Measurements from ENCODE around the gene GLIS1.

DNA sequence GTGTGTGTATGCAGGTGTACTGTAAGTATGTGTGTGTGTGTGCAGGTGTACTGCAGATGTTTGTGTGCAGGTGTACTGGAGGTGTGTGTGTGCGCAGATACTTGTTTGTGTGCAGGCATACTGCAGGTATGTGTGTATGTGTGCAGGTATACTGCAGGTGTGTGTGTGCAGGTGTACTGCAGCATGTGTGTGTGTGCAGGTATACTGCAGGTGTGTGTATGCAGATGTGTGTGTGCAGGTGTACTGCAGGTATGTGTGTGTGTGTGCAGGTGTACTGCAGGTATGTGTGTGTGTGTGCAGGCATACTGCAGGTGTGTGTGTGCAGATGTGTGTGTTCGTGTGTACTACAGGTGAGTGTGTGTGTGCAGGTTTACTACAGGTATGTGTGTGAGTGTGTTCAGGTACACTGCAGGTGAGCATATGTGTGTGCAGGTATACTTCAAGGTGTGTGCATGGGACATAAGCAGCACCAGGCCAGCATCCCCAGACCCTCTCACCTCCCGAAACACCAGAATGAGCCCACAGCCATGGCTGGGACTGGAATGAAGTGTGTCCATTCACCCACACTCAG lies 182.2 kb downstream of the GLIS1 start:
- no peak for TF ChIP-seq POLR2A (IDR thresholded peaks at IDR 0.05)
- TF ChIP-seq, protein P1, sequence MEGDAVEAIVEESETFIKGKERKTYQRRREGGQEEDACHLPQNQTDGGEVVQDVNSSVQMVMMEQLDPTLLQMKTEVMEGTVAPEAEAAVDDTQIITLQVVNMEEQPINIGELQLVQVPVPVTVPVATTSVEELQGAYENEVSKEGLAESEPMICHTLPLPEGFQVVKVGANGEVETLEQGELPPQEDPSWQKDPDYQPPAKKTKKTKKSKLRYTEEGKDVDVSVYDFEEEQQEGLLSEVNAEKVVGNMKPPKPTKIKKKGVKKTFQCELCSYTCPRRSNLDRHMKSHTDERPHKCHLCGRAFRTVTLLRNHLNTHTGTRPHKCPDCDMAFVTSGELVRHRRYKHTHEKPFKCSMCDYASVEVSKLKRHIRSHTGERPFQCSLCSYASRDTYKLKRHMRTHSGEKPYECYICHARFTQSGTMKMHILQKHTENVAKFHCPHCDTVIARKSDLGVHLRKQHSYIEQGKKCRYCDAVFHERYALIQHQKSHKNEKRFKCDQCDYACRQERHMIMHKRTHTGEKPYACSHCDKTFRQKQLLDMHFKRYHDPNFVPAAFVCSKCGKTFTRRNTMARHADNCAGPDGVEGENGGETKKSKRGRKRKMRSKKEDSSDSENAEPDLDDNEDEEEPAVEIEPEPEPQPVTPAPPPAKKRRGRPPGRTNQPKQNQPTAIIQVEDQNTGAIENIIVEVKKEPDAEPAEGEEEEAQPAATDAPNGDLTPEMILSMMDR (IDR thresholded peaks at IDR 0.05), result no peak

All from heart left ventricle (tissue), 13 donors.